CD4-positive, alpha-beta T cell treated with Interferon alpha-2 for 1 hour (primary cell): ENCODE measurements around the gene TBC1D16.

Experiments
- DNase-seq, 2 donors: peaks; one replicate each; pipeline ENCODE4 v3.0.0-alpha.2; 2020 to 2022

The TBC1D16 gene

GRCh38 chr17:80024206-80024972 is 11.3 kb downstream of the TBC1D16 start:
- no peak for DNase-seq

DNA sequence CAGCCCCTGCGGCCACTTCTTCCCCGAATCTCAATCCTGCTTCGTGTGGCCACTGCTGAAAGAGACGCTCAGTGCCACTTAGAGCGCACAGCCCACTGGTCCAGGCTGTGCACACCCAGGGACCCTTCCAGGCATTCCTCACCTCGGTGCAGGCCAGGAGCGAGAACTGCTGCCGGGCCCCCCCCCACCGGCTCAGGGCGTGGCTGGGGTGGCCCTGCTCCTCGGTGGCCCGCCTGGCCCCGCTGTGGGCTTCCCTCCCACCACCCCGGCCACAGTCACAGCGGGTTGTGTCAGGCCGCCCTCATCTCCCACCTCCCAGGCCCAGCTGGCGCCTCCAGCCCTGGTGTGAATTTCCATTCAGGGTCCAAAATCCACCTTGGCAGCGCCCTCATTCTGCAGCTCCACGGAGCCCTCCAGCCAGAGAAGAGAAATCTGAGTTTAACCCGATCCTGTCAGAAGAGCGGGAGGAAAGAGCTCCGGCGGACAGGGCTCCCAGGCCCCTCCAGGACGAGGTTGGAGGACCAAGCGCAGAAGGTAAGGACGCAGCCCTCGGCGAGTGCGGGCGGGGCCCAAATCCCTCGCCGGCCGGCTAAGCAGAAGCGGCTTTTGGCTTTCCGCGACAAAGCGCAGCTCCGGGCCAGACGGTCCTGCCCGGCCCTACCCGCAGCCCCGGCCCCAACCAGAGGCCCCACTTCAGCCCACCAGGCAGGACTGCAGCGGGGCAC is 12.0 kb downstream of the TBC1D16 start:
- DNase-seq = no peak

- DNase-seq = no peak
These were observed 14.1 kb downstream of the TBC1D16 start for GRCh38 chr17:80021600-80021999.

DNA sequence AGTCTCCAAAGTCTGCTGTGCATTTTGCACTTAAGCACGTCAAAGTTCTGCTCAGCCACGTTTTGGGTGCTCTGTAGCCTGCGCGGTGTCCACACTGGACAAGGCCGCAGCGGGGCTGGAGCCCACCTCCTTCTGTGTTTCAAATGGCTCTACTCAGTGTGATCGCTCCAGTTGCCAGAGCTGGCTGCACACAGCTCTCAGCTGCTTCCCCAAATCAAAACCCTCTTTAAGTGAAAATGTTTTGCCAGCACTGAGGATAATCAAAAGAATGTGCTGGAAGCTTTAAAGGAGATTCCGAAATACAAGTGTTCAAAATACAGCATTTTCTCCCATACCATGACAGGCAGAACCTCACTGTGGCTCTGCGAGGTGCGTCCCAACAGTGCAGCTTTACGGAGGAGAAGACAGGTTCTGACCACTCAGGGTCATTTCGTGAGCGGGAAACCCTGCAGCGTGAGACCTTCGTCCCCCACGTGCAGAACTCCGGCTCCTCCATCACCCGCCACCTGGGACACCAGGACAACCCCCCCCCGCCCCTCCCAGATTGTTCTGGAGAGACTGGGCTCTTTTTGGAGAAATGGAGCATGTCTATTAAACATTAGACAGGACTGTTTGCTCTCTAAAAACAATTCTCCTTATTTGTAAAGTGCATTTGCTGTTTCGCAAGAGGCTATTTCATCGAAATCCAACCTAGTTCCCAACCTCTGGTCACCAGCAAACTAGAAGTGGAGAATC is 16.6 kb downstream of the TBC1D16 start:
- DNase-seq = no peak

- no peak for DNase-seq
These were observed 18.3 kb downstream of the TBC1D16 start for GRCh38 chr17:80017226-80018010.

GRCh38 chr17:80012765-80013741 is 22.6 kb downstream of the TBC1D16 start:
- no peak for DNase-seq

DNA sequence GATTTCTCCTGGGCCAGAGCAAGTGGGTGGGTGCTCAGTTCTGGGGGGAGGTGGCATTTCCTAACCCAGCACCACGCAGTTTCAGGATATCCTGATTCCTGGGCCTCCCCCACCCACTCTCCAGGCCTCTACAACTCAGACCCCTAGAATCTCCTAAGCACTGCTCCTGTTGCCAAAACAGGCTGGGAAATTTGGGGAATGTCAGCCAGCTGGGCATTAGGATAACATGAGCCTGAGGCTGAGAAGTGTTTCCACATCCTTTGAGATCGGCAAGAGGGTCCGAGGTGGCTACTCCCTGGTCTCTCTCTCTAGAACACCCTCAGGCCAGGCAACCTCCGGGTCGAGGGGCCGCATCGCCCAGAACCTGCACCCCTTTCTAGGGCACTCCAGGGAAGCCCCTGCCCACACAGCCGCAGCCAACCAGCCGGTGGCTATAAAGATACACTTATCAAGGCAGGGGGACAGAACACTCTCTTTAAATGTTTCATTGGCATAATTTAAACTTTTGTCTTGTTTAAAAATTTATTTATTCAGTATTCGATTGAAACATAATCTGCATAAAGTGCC is 23.6 kb downstream of the TBC1D16 start:
- no peak for DNase-seq

DNA sequence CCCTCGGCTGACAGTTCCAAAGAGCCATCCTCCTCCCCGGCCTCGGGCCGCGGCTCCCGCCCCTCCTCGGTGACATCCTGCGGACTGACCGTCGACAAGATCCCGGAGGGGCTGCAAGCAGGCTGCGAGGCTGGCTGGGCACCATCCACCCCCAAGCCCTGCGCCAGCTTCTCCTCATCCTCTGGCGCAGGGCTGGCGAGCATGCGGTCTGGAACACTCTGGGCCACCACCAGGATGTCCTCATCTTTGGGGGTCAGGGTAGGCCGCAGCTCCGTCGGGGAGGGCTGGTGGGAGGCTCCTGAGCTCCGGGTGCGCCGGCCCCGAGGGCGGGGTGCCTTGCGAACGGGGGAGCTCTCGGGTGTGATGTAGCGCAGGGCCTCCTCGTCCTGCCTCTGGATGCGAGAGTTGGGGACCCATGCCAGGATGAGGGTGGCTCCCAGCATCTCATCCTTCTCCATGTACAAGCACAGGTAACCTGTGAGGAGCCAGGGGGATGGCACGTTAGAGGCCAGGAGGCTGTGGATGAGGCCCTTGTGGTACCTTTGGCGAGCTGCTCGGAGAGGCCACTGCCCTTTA is 25.3 kb downstream of the TBC1D16 start:
- no peak for DNase-seq

DNA sequence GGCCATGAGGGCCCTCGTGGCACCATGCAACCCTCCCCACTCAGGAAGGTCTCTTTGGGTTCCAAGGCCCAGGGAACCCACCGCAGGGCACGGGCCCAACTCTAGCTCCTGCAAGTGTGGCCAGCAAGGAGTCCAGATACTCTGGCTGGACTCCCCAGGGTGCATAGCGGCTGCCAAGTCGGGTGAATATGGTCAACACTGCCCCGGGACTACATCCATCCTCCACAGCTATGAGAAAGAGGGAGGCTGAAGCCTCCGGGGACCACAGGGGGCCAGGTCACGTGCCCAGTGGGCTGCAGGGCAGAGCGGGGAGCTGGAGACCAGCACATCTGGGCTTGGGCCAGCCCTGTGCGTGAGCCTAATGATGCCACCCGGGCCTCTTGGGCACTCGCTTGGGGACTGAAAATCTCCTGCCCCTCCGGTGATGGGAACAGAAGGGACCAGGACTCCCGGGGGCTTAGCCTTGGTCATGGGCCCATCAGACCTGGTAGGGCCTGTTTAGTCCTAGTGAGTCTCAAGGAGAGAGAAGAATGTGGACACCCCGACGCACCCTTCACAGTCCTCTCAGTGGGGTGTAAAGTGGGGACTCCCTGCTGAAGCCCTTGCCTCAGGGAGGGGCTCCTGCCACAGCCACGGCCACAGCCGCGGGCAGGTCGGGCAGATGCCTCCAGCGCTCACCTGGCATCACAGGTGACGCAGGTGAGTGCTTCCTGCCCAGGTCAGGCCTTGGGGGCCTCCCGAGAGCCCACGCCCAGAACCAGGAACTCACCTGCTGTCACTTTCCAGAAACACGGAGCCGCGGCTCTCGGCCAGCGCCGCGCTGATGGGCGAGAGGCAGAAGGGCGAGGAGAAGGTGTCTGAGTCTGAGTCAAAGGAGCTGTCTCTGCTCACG is 26.0 kb downstream of the TBC1D16 start:
- no peak for DNase-seq

DNA sequence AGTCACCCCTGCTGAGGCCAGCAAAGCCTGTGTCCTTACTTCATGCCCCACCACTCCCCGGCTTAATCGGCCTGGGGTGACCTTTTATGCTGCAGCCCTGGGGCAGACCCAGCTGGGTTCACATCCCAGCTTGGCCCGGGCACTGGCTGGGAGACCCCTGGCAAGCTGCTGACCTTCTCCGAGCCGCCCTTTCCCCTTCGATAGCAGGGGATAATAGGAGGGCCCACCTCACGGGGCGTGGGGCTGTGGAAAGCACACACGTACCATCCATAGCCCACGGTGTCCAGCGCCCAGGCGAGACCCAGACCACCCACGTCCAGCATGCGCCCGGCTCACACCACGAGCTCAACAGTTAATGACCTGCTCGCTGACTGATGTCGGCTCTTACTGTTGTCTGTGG is 26.8 kb downstream of the TBC1D16 start:
- no peak for DNase-seq

DNA sequence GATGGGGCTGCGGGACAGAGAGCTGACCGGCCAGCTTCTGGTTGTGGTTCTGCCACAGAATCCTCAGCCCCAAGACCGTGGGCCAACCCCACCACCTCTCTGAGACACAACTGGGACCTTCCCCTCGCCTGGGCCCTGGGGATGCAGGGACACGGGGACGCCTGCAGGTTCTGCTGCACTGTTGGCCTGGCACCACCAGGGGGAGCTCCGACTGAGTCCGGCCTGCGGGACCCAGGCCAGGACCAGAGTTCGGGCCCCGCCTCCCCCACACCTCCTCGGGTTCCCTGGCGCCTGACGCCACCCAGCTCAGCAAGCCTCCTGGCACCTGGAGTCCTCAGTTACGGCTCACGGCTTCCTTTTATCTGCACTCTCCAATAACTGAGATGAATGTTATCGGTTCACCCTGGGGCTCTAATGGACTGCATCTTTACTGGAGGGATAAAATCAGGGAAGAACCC is 27.3 kb downstream of the TBC1D16 start:
- DNase-seq = peak; percentile 73 to 79

- DNase-seq = no peak
These were observed 27.7 kb downstream of the TBC1D16 start for GRCh38 chr17:80007939-80008338.

DNA sequence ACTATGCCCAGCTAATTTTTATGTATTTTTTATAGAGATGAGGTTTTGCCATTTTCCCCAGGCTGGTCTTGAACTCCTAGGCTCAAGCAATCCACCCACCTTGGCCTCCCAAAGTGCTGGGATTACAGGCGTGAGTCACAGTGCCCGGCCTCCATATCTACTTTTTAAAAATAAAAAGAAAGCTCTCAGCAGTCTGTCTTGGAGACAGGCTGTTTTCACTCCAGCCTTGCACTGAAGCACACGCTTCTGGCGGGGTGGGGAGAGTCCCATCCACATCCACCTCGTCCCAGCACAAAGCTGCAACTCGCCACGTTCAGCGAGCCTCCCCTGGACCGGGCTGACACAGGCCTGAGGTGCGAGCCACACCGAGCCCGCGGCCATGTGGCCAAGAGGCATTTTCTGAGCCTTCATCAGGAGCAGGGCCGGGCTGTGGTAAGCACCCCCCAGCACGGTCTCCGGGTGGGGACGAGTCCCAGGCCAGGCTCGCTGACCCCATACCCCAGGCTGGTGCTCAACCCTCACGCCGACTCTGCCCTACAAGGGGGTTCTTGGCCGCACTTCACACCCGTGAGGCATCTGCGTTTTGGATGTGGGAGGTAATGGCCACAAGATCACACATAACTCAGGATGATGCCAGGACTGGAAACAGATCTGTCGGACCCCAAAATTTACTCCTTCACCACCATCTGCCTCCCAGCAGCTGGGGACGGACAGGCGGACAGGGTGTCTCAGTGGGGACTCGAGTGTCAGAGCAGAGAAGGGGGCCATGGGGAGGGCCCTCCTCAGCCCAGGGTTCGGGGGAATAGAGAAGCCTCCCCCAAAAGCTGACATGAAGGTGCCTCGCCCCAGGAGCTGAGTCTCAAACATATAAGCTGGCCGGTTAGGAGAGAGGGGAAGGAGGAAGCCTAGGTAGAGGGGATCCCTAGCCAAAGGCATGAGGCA is 28.6 kb downstream of the TBC1D16 start:
- no peak for DNase-seq

DNA sequence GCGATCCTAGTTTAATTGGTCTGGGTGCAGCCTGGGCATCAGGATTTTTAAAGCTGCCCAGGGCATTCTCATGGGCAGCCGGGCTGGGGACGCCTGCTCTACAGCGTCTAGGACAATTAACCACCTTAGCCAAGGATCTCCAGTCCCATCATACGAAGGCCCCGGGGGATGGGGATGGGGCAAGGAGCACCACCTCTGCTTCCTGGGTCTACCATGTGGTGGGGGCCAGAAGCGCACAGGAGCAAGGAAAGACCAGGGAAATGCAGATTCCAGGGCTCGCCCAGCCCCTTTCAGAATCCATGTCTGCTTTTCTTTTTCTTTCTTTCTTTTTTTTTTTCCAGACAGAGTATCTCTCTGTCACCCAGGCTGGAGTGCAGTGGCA is 29.3 kb downstream of the TBC1D16 start:
- no peak for DNase-seq

DNA sequence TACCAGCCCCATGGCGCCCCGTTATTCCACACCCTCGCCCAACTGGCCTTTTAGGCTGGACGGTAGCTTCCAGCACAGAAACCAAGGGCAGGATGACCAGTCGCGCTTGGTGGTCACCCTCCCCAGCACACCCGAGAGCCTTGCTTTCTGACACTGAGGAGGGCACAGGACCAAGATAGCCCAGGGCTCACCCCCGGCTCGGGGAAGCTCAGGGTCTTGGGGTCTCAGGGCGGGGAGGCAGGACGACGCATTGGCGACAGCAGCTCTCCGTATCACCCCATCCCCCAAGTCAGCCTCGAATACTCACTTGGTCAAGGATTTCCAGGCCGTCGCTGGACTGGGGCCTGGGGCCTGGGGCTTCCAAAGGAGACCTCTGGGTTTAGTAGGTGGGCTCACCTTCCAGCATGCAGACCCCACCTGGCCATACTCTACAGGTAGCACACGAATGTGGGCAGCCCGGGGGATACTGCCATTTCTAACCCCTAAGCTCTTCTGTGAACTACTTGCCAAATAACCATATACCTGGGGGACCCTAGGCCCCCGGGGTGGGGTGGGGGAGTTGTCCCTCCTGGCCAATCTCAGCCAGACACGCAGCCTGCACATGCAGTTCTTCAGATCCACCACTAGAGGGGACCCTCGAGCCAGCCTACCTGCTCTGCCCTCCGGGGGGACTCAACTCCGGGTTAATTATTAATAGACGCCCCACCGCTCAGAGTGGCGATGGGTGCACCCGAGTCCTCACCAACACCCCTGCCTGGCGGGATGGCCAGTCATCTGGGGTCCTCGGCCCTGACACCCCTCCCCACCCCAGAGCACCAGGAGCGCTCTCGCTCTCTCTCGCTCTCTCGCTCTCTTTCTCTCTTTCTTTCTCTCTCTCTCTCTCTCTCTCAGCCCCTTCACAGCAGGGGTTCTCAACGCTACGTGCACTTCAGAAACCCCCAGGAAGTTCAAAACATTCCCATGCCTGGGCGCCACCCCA is 30.0 kb downstream of the TBC1D16 start:
- DNase-seq = peak; percentile 55 to 71

GRCh38 chr17:80003969-80004368 is 31.7 kb downstream of the TBC1D16 start:
- DNase-seq = no peak
